Breast epithelium (tissue), 4 donors: ENCODE measurements around the gene AGBL1. TPM values are rescaled to one million over a fixed set of nuclear protein-coding genes. Genes with fewer than 3 reads are reported as not detected.

Source experiments
- DNase-seq, 2 donors: peaks; one replicate each; pipeline ENCODE4 v3.0.0-alpha.2; 2019; ENCODE audit warnings: low spot score in 2 of 2
- H3K27ac ChIP-seq, 2 donors: fragments of 200-600 bp; sonication (generic) in 1 of 2; one replicate each; pipeline ENCODE4 v1.5.1; 2016 to 2019; ENCODE audit warnings: mild to moderate bottlenecking in 1 of 2
- H3K27me3 ChIP-seq, 2 donors: fragments of 200-600 bp; sonication (generic) in 1 of 2; one replicate each; pipeline versions ENCODE4 v1.5.1 to v1.6.0; 2017 to 2019; ENCODE audit warnings: control low read depth in 1 of 2, mild to moderate bottlenecking in 1 of 2
- H3K36me3 ChIP-seq: fragments of 200-600 bp; one replicate; pipeline ENCODE4 v1.5.1; 2019
- H3K4me1 ChIP-seq, 2 donors: fragments of 200-600 bp; sonication (generic); one replicate each; pipeline ENCODE4 v1.5.1; 2016 to 2019; ENCODE audit warnings: control low read depth in 1 of 2
- H3K4me3 ChIP-seq, 3 donors: fragments of 200-600 bp; sonication (generic); 1 replicate in 2 of 3; 2 replicates in 1 of 3; pipeline ENCODE4 v1.5.1; 2016 to 2019; ENCODE audit warnings: mild to moderate bottlenecking in 3 of 3, moderate library complexity in 2 of 3
- H3K9me3 ChIP-seq, 2 donors: fragments of 200-600 bp; sonication (generic) in 1 of 2; one replicate each; pipeline ENCODE4 v1.5.1; 2016 to 2019; ENCODE audit warnings: control low read depth in 1 of 2
- POLR2A ChIP-seq: fragments of 450-650 bp; IDR thresholded peaks from one replicate; pipeline ENCODE4 v1.6.1; 2016; ENCODE audit warnings: antibody characterized with exemption, mild to moderate bottlenecking, moderate library complexity
- POLR2AphosphoS5 ChIP-seq, 3 donors: sonication (generic); formaldehyde crosslinking; IDR thresholded peaks; one replicate each; pipeline ENCODE4 v1.6.1; 2017; ENCODE audit warnings: antibody characterized with exemption in 3 of 3
- intact Hi-C: fragments of 100-400 bp; cut with DNase I; formaldehyde crosslinking; loops from one replicate; pipeline ENCODE4 v1.15.1; 2023; ENCODE audit warnings: low total_unique reads
- total RNA-seq, 3 donors: library from RNA; depleted of rRNA; stranded (reverse); fragments of >200 nt; gene quantifications; one replicate each; pipeline ENCODE4 v1.1.0, GENCODE V29; 2016
- TF ChIP-seq, protein P1 (sequence below), 3 donors: fragments of 450-650 bp; IDR thresholded peaks; one replicate each; pipeline ENCODE4 v1.5.1; 2016 to 2017; ENCODE audit warnings: antibody characterized with exemption in 3 of 3, mild to moderate bottlenecking in 3 of 3, moderate library complexity in 3 of 3

AGBL1 gene
- total RNA-seq, 3 donors from 2014 or later = not detected

DNA sequence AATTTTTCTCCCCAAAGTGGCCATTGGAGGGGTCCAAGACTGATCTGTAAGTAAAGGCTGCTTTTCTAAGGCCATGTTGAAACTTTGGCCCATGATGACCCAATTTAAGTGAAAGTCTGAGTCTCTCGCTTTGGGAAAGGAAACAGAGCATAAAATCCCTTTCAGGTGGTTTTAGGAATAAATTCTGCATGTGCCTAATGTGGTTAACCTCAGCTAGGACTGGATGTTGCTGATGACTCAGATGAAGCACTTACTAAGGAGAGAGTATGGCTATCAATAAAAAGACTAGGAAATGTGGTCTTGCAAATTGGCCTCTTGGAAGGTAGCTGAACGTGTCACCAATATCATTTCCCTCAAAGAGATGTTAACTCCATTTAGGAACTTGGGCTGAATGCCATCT, 458.5 kb downstream of the AGBL1 start:
- H3K4me1 ChIP-seq = no peaks in the 10 kb centered on the region
- no peak overlapping the region for H3K4me3 ChIP-seq
- no peak overlapping the region for H3K27ac ChIP-seq
- no peak for DNase-seq
- H3K36me3 ChIP-seq = no peaks in the 10 kb centered on the region
- H3K9me3 ChIP-seq = peaks cover 0 to 3% of the 10 kb centered on the region in 2 donors
- no peaks in the 10 kb centered on the region for H3K27me3 ChIP-seq
- intact Hi-C loops = no loop called here
- TF ChIP-seq POLR2AphosphoS5 (IDR thresholded peaks at IDR 0.05) = no peak
- TF ChIP-seq, protein P1, sequence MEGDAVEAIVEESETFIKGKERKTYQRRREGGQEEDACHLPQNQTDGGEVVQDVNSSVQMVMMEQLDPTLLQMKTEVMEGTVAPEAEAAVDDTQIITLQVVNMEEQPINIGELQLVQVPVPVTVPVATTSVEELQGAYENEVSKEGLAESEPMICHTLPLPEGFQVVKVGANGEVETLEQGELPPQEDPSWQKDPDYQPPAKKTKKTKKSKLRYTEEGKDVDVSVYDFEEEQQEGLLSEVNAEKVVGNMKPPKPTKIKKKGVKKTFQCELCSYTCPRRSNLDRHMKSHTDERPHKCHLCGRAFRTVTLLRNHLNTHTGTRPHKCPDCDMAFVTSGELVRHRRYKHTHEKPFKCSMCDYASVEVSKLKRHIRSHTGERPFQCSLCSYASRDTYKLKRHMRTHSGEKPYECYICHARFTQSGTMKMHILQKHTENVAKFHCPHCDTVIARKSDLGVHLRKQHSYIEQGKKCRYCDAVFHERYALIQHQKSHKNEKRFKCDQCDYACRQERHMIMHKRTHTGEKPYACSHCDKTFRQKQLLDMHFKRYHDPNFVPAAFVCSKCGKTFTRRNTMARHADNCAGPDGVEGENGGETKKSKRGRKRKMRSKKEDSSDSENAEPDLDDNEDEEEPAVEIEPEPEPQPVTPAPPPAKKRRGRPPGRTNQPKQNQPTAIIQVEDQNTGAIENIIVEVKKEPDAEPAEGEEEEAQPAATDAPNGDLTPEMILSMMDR (IDR thresholded peaks at IDR 0.05) = no peak
- no peak for TF ChIP-seq POLR2A

DNA sequence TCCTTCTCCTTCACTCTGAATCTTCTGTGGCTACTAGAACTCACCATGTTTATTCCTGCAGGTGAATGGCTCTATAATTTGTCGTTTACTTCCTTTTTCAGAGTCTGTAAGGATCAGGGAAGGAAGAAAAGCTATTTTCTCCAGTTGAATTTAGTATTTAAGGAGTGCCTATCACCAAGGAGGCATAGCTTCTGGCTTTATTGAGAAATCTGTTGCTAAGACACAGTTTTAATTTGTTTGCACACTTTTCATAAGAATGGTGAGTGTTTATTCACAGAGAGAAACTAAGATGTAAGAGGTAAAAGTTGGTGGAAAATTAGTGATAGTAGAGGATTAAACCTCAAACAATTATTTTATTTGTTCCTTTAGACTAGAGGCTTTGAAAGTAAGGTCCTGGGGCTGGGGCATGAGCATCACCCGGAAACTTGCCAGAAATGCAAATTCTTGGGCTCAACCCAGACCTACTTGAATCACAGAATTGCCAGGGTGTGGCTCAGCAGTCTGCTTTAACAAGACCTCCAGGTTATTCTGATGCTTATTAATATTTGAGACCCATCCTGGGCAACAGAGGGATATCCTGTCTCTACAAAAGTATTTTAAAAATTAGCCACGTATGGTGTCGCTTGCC, 461.3 kb downstream of the AGBL1 start:
- DNase-seq = no peak
- Histone ChIP-seq H3K9me3 (peaks cover 0 to 3% of the 10 kb centered on the region in 2 donors), H3K27me3 (no peaks in the 10 kb centered on the region), H3K27ac (no peak overlapping the region), H3K4me1 (no peaks in the 10 kb centered on the region), H3K36me3 (no peaks in the 10 kb centered on the region), H3K4me3 (no peak overlapping the region)
- TF ChIP-seq POLR2AphosphoS5 (IDR thresholded peaks at IDR 0.05) = no peak
- intact Hi-C loops = no loop called here

DNA sequence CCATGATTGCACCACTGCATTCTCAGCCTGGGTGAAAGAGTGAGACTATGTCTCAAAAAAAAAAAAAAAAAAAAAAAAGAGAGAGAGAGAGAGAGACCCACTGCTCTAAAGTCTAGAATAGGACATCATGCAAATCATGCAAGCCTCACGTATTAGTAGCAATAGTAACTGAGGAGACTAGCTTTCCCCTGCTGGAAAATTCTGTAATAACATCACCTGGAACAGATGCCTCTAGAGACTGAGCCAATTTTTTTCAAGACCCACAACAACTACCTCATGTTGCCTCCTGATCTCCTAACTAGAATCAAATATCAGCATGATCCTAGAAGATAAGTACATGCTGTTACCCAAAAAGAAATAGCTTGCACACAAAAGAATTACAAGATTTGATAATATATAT, 461.9 kb downstream of the AGBL1 start:
- Histone ChIP-seq H3K9me3 (peaks cover 0 to 3% of the 10 kb centered on the region in 2 donors), H3K27ac (no peak overlapping the region), H3K4me3 (no peak overlapping the region), H3K27me3 (no peaks in the 10 kb centered on the region), H3K4me1 (no peaks in the 10 kb centered on the region), H3K36me3 (no peaks in the 10 kb centered on the region)
- no peak for TF ChIP-seq POLR2AphosphoS5 (IDR thresholded peaks at IDR 0.05)
- TF ChIP-seq, protein P1 (IDR thresholded peaks at IDR 0.05) = no peak
- no peak for TF ChIP-seq POLR2A
- intact Hi-C loops = no loop called here
- DNase-seq = no peak

DNA sequence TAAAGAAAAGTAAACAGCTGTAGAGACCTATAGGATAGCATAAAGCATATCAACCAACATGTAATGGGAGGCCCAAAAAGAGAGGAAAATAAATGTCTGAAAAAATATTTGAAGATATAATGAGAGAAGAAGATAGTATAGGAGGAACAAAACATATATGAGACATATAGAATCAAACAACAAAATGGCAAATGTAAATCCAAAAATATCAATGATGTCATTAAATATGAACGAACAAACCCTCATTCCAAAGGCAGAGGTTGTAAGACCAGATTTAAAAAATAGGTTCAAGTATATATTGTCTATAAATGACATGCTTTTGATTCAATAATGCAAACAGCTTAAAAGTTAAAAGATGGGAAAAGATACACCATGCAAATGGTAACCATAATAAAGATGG, 470.4 kb downstream of the AGBL1 start:
- intact Hi-C loops = no loop called here
- no peaks in the 10 kb centered on the region for H3K36me3 ChIP-seq
- no peaks in the 10 kb centered on the region for H3K4me1 ChIP-seq
- H3K9me3 ChIP-seq = no peaks in the 10 kb centered on the region
- H3K4me3 ChIP-seq = no peak overlapping the region
- no peak for DNase-seq
- TF ChIP-seq POLR2AphosphoS5 (IDR thresholded peaks at IDR 0.05) = no peak
- TF ChIP-seq, protein P1 (IDR thresholded peaks at IDR 0.05) = no peak
- TF ChIP-seq POLR2A = no peak
- H3K27me3 ChIP-seq = no peaks in the 10 kb centered on the region
- H3K27ac ChIP-seq = no peak overlapping the region

DNA sequence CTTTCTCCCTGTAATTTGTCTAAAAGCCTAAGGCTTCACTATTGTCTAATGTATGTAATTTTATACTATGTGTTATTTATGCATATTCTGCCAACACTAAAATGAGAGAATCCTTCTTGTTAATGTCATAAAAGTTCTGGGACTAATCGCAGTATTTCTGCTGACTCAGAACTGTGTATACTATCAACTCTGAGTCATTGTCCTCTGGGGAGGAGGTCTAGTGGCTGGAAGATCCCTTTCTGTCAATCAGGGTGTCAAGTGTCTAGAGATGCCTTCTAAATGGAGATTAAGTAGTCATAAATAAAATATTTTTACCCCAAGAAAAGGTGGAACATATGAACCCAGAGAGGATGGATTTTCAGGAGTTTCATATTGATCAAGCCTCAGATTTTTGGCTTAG, 473.4 kb downstream of the AGBL1 start:
- Histone ChIP-seq H3K4me1 (no peaks in the 10 kb centered on the region), H3K27ac (no peak overlapping the region), H3K4me3 (no peak overlapping the region), H3K9me3 (no peaks in the 10 kb centered on the region), H3K36me3 (no peaks in the 10 kb centered on the region), H3K27me3 (no peaks in the 10 kb centered on the region)
- intact Hi-C loops = no loop called here
- no peak for DNase-seq
- TF ChIP-seq, protein P1 (IDR thresholded peaks at IDR 0.05) = no peak
- no peak for TF ChIP-seq POLR2A
- no peak for TF ChIP-seq POLR2AphosphoS5 (IDR thresholded peaks at IDR 0.05)
